ENCODE results near the gene REV3L.

- TF ChIP-seq, protein P1, sequence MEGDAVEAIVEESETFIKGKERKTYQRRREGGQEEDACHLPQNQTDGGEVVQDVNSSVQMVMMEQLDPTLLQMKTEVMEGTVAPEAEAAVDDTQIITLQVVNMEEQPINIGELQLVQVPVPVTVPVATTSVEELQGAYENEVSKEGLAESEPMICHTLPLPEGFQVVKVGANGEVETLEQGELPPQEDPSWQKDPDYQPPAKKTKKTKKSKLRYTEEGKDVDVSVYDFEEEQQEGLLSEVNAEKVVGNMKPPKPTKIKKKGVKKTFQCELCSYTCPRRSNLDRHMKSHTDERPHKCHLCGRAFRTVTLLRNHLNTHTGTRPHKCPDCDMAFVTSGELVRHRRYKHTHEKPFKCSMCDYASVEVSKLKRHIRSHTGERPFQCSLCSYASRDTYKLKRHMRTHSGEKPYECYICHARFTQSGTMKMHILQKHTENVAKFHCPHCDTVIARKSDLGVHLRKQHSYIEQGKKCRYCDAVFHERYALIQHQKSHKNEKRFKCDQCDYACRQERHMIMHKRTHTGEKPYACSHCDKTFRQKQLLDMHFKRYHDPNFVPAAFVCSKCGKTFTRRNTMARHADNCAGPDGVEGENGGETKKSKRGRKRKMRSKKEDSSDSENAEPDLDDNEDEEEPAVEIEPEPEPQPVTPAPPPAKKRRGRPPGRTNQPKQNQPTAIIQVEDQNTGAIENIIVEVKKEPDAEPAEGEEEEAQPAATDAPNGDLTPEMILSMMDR (IDR thresholded peaks at IDR 0.05; ENCODE audit: low read depth, low read length, missing input control): no peak
- TF ChIP-seq JUND (IDR thresholded peaks at IDR 0.05): no peak
- TF ChIP-seq TAF1 (conservative IDR thresholded peaks at IDR 0.05): no peak
- TF ChIP-seq GABPA (IDR thresholded peaks at IDR 0.05 in 1 of 2, conservative IDR thresholded peaks at IDR 0.05 in 1 of 2): no peak
Observed at GRCh38 chr6:111339294-111339693, 143.7 kb downstream of the REV3L start.
